Measurements from ENCODE around the gene RETREG1. TPM values are rescaled to one million over a fixed set of nuclear protein-coding genes. Genes with fewer than 3 reads are reported as not detected.

RETREG1 gene
- total RNA-seq, 2 donors from 2014 or later: 0.50 to 0.81 TPM

DNA sequence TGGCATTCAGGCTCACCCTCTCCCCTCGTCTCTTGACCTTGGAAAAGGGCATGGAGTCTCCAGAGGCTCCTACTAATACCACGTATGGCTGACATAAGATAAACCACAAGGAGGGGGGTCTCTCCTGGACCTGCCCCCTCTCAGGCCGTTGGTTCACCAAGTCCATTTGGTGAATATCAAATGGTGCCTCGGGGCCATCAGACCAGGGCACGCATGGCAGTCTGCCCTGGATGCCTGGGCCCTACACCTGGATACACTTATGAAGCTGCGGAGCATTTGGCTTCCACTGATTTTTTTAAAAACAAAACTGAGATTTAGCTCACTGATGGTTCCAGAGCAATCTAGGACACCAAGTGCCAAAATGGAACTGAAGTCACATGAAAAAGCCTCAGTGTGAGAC, 110.9 kb downstream of the RETREG1 start:
- H3K4me1 Mint-ChIP-seq (ENCODE audit: low read depth in 2 of 2): no peaks in the 10 kb centered on the region
- ATAC-seq (no peak), DNase-seq (ENCODE audit: low spot score) (no peak)
- no peaks in the 10 kb centered on the region for H3K36me3 Mint-ChIP-seq
- H3K9me3 Mint-ChIP-seq: no peaks in the 10 kb centered on the region
- no peak overlapping the region for H3K27ac Mint-ChIP-seq
- H3K27me3 Mint-ChIP-seq: peaks cover 2 to 5% of the 10 kb centered on the region in 2 donors
- no peak overlapping the region for H3K4me3 Mint-ChIP-seq

DNA sequence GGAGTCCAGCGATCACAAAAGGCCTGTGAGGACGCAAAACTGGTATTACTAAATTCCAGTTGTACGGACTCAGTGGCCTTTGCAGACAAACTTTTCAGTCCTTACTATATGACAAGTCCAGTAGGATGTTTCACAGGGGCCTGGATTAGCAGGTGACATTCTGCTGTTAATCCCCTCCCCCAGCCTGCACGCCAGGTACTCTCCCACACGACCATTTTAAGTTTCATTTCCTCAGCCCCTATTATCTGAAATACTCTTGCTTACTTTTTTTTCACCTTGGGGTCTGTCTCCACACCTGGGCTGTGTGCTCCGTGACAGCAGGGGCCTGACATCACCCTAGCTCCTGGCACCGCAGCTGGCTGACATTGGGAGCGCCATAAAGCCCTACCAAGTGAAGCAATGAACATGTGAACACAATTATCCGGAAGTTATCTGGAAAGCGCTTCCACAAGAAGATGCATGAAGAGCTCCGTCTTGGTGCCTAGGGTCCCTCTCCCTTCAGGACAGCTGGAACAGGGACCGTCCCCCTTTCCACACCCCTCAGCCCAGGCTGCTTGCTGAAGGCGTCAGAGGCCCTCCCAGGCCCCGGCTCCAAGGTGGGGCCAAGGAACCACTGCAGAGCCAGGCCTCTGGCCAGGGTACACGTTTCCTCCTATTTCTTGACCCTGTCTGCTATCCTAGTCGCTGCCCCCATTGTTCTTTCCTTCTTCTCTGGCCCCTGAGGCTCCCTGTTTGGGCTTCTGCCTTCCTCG, 111.5 kb downstream of the RETREG1 start:
- Mint-ChIP-seq H3K4me3 (no peak overlapping the region), H3K4me1 (ENCODE audit: low read depth in 2 of 2) (no peaks in the 10 kb centered on the region), H3K9me3 (peaks cover under 1% of the 10 kb centered on the region), H3K27me3 (peaks cover 0 to 5% of the 10 kb centered on the region in 2 donors), H3K27ac (no peak overlapping the region), H3K36me3 (no peaks in the 10 kb centered on the region)
- no peak for DNase-seq (ENCODE audit: low spot score)
- ATAC-seq: no peak

DNA sequence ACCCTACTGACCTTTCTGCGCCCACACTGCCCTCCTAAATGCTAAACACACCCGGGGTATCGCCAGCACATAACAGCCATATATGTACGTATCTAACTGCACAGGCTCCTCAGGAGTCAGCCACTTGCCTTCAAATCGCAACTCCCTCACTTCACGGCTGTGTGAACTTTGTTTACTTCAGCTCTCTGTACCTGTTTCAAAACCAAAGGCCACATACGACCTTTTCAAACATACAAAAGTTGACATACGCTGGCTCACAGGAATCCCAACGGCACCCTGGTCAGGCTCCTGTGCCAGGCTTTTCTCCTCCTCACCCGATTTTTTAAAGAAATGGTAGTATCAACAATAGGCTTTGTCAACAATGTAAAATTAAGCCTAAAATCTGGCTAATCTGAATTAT, 112.2 kb downstream of the RETREG1 start:
- H3K4me3 Mint-ChIP-seq: no peak overlapping the region
- DNase-seq (ENCODE audit: low spot score) (no peak), ATAC-seq (no peak)
- H3K36me3 Mint-ChIP-seq: no peaks in the 10 kb centered on the region
- H3K27me3 Mint-ChIP-seq: peaks cover 2 to 5% of the 10 kb centered on the region in 2 donors
- H3K9me3 Mint-ChIP-seq: peaks cover 4% of the 10 kb centered on the region
- no peak overlapping the region for H3K27ac Mint-ChIP-seq
- H3K4me1 Mint-ChIP-seq (ENCODE audit: low read depth in 2 of 2): no peaks in the 10 kb centered on the region

DNA sequence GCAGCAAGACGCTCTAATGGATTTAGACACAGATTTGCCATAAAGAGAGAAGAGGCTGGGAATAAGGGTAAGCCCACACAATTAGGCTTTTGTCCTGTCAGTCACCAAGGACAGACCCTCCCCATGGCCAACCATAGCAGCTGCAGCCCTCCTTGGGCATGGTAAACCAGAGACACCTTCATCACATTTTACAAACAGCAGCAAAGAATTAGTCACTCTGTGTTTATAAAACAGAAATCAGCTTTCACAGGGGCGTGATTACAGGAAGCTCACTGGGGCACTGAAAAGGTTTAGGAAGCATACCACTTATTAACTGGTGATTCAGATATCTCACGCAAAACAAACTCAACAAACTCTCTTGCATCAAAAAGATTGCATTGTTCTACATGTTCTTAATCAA, 113.9 kb downstream of the RETREG1 start:
- Mint-ChIP-seq H3K4me1 (ENCODE audit: low read depth in 2 of 2) (no peaks in the 10 kb centered on the region), H3K36me3 (no peaks in the 10 kb centered on the region), H3K9me3 (peaks cover 4% of the 10 kb centered on the region), H3K27me3 (peaks cover 2 to 5% of the 10 kb centered on the region in 2 donors), H3K27ac (no peak overlapping the region), H3K4me3 (no peak overlapping the region)
- DNase-seq (ENCODE audit: low spot score): no peak
- ATAC-seq: no peak

GRCh38 chr5:16500024-16500423, 116.8 kb downstream of the RETREG1 start:
- DNase-seq (ENCODE audit: low spot score) (no peak), ATAC-seq (no peak)
- peaks cover 1% of the 10 kb centered on the region for H3K36me3 Mint-ChIP-seq
- no peak overlapping the region for H3K27ac Mint-ChIP-seq
- peaks cover 2 to 5% of the 10 kb centered on the region in 2 donors for H3K27me3 Mint-ChIP-seq
- H3K9me3 Mint-ChIP-seq: peaks cover 4% of the 10 kb centered on the region
- H3K4me3 Mint-ChIP-seq: no peak overlapping the region
- no peaks in the 10 kb centered on the region for H3K4me1 Mint-ChIP-seq (ENCODE audit: low read depth in 2 of 2)

- no peak for ATAC-seq
- Mint-ChIP-seq H3K9me3 (peaks cover 4% of the 10 kb centered on the region), H3K36me3 (peaks cover 4% of the 10 kb centered on the region), H3K4me3 (no peak overlapping the region), H3K4me1 (ENCODE audit: low read depth in 2 of 2) (no peaks in the 10 kb centered on the region), H3K27me3 (peaks cover 0 to 5% of the 10 kb centered on the region in 2 donors), H3K27ac (no peak overlapping the region)
- no peak for DNase-seq (ENCODE audit: low spot score)
These were observed 119.3 kb downstream of the RETREG1 start for GRCh38 chr5:16497546-16497945.

DNA sequence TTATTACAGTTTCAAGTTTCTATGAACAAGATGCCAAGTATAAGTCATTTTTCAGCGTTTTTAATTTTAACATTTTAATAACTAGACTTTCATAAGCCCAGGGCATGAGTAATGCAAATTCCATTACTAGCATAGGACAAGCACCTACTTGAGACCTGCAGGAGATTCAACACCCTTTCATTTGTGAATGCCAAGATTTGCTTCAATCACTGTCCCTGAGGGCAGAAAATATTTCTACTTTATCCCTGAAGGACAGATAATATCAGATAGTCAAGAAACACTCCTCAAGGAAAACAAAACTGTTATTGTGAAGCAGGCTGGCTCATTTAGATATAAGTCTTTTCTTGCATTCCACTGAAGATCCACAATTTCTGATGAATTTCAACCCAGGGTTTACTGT, 123.5 kb downstream of the RETREG1 start:
- ATAC-seq: no peak
- no peak for DNase-seq (ENCODE audit: low spot score)
- Mint-ChIP-seq H3K27ac (no peak overlapping the region), H3K4me3 (no peak overlapping the region), H3K36me3 (peaks cover 4% of the 10 kb centered on the region), H3K9me3 (no peaks in the 10 kb centered on the region), H3K27me3 (peaks cover 5 to 8% of the 10 kb centered on the region in 2 donors), H3K4me1 (ENCODE audit: low read depth in 2 of 2) (no peaks in the 10 kb centered on the region)

DNA sequence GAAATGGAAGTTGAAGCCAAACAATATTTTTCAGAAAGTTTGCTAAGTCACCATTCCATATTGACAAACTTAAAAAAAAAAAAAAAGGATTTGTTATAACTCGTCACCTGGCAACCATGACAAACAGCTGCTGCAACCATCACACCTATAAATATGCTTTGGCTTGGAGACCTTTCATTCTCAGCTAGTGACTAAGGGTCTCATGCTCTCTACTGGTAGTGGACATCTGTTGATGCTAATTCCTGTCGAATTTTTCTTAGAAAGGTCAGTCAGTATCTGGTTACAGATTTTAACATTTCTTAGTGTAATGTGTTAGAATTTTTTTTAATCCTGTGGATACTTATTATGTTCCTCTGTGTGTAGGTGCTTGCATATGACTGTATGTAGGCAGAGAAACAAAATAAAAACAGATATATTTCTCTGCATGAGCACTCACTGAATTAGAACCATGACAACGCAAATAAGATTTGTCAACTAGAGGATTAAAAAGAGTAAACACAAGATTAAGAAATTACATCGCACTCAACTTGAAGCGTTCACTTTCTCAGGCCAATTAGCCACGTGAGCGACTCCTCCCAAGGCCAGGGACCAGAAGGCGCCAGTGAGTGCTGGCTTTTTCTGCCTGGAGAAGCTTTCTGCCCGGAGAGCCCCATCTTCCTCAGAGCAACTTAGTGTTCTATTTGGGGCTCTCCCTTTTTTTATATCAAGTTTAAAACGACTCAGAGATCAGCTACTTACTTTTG, 124.2 kb downstream of the RETREG1 start:
- Mint-ChIP-seq H3K27ac (no peak overlapping the region), H3K4me1 (ENCODE audit: low read depth in 2 of 2) (no peaks in the 10 kb centered on the region), H3K9me3 (no peaks in the 10 kb centered on the region), H3K36me3 (peaks cover 4% of the 10 kb centered on the region), H3K27me3 (peaks cover 5 to 15% of the 10 kb centered on the region in 2 donors), H3K4me3 (no peak overlapping the region)
- DNase-seq (ENCODE audit: low spot score) (no peak), ATAC-seq (no peak)

DNA sequence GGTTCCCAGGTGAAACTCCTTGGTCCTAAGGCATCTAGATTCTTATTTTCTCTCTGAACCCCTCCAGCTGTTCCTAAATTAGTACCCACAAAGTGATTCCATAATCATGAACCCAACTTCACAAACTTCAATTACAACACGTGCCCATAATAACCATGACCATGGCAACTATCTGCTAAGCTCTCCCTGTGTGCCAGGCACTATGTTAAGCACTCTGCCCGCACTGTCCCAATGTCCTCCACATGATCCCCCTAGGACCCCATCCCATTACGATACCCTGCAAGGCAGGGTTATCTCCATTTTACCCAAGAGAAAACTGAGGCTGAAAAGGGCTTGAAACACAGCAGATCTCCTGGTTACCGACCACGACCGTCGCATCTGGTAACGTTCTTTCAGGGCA, 125.9 kb downstream of the RETREG1 start:
- Mint-ChIP-seq H3K4me3 (no peak overlapping the region), H3K36me3 (peaks cover 4% of the 10 kb centered on the region), H3K27ac (no peak overlapping the region), H3K9me3 (no peaks in the 10 kb centered on the region), H3K4me1 (ENCODE audit: low read depth in 2 of 2) (no peaks in the 10 kb centered on the region), H3K27me3 (peaks cover 14 to 27% of the 10 kb centered on the region in 2 donors)
- ATAC-seq (no peak), DNase-seq (ENCODE audit: low spot score) (no peak)

DNA sequence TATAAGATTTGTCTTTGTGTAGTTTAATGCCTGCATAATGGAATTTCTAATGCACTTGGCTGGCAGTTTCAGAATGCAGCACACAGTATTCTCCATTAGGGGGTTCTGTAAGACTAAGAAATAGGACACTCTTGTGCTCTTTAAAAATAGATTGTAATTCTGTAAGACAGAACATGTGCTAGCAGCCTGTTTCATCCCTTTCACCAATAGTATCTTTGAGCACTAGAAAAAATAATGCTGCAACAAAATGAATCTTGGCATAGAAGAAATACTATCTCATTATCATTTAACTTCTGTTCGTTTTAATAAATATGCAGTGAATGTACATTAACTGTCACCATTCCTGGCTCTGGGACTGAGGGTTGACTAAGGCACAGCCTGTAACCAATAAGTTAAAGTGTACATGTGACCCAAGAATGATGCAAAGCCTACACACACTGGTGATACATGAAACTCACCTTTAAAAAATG, 127.4 kb downstream of the RETREG1 start:
- H3K4me3 Mint-ChIP-seq: no peak overlapping the region
- H3K27me3 Mint-ChIP-seq: peaks cover 14 to 27% of the 10 kb centered on the region in 2 donors
- no peak for DNase-seq (ENCODE audit: low spot score)
- ATAC-seq: no peak
- no peaks in the 10 kb centered on the region for H3K36me3 Mint-ChIP-seq
- H3K9me3 Mint-ChIP-seq: no peaks in the 10 kb centered on the region
- no peak overlapping the region for H3K27ac Mint-ChIP-seq
- no peaks in the 10 kb centered on the region for H3K4me1 Mint-ChIP-seq (ENCODE audit: low read depth in 2 of 2)

DNA sequence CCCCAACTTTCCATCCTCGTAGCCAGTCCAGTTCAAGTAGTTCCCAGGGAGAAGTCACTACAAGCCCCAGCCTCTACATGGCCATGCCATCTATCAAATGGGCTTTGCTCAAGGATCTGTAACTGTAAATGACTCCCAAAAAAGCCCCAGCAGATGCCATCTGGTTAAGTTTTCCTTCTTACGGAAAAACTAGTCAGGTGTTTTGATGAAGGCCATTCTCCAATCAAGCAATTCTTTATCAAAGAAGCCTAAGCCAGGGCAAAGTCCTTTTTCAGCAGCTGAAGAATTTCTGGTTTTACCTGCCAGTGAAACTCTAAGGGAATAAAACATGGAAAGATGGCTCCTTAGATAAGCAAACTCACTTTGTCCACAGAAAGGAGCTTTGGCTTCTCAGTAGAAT, 129.3 kb downstream of the RETREG1 start:
- no peaks in the 10 kb centered on the region for H3K36me3 Mint-ChIP-seq
- no peak overlapping the region for H3K4me3 Mint-ChIP-seq
- no peak for DNase-seq (ENCODE audit: low spot score)
- H3K4me1 Mint-ChIP-seq (ENCODE audit: low read depth in 2 of 2): no peaks in the 10 kb centered on the region
- no peak for ATAC-seq
- H3K9me3 Mint-ChIP-seq: no peaks in the 10 kb centered on the region
- H3K27me3 Mint-ChIP-seq: peaks cover 18 to 27% of the 10 kb centered on the region in 2 donors
- H3K27ac Mint-ChIP-seq: no peak overlapping the region

DNA sequence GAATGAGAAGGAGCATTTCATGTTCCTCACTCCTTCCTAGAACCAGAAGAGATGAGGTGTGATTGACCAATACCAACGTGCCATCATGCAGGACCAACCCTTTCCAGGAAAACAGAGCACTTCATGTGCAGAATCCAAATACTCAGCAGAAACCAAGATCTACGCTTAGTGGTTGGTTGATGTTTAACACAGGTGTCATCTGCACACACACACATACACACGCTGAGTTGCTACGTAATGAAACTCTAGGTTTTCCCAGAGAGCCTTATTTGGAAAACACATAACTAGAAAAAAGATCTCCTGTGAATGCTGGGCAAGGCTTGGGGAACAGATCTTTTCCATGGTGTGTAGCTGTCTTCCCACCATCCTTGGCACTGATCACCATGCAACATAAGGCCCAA, 130.1 kb downstream of the RETREG1 start:
- Mint-ChIP-seq H3K4me3 (no peak overlapping the region), H3K9me3 (no peaks in the 10 kb centered on the region), H3K27ac (no peak overlapping the region), H3K36me3 (no peaks in the 10 kb centered on the region), H3K27me3 (peaks cover 16 to 27% of the 10 kb centered on the region in 2 donors), H3K4me1 (ENCODE audit: low read depth in 2 of 2) (no peaks in the 10 kb centered on the region)
- DNase-seq (ENCODE audit: low spot score): no peak
- no peak for ATAC-seq

- Mint-ChIP-seq H3K36me3 (no peaks in the 10 kb centered on the region), H3K27ac (no peak overlapping the region), H3K27me3 (peaks cover 22 to 24% of the 10 kb centered on the region in 2 donors), H3K4me3 (no peak overlapping the region), H3K9me3 (no peaks in the 10 kb centered on the region), H3K4me1 (ENCODE audit: low read depth in 2 of 2) (no peaks in the 10 kb centered on the region)
- ATAC-seq (no peak), DNase-seq (ENCODE audit: low spot score) (no peak)
These were observed 131.1 kb downstream of the RETREG1 start for GRCh38 chr5:16485656-16486055.

GRCh38 chr5:16484081-16484480, 132.7 kb downstream of the RETREG1 start:
- Mint-ChIP-seq H3K9me3 (no peaks in the 10 kb centered on the region), H3K4me3 (no peak overlapping the region), H3K27me3 (peaks cover 24% of the 10 kb centered on the region in 2 donors), H3K36me3 (no peaks in the 10 kb centered on the region), H3K4me1 (ENCODE audit: low read depth in 2 of 2) (no peaks in the 10 kb centered on the region), H3K27ac (no peak overlapping the region)
- ATAC-seq (no peak), DNase-seq (ENCODE audit: low spot score) (no peak)
